Testis (tissue), 2 donors: ENCODE data around the gene NDRG3.

Source experiments
- CTCF ChIP-seq, 3 experiments: fragments of 450-650 bp in 2 of 3; fragments of 200-600 bp in 1 of 3; sonication (generic) in 1 of 3; IDR thresholded peaks; one replicate each; pipeline ENCODE4 v1.5.1; 2016 to 2019; ENCODE audit warnings: antibody characterized with exemption in 3 of 3, mild to moderate bottlenecking in 2 of 3, moderate library complexity in 1 of 3
- POLR2A ChIP-seq: fragments of 450-650 bp; IDR thresholded peaks from one replicate; pipeline ENCODE4 v1.6.1; 2017; ENCODE audit warnings: antibody characterized with exemption, mild to moderate bottlenecking, moderate library complexity

GRCh38 chr20:36645353-36645752 lies 100.5 kb downstream of the NDRG3 start:
- no peak for TF ChIP-seq POLR2A
- no peak for TF ChIP-seq CTCF (IDR thresholded peaks at IDR 0.05)
